A549 (cell line): ENCODE measurements around the gene UFC1. TPM values are rescaled to one million over a fixed set of nuclear protein-coding genes. Genes with fewer than 3 reads are reported as not detected.
A peak's percentile ranks its signal among the peaks of the same experiment; 100 is the strongest.

Experiments used
- ATAC-seq, 2 experiments: fragments of 200-7000 bp in 1 of 2; fragments of >200 bp in 1 of 2; cut with Nextera tagmentation in 1 of 2; cut with Tn5 transposase in 1 of 2; 3 replicates each; pipeline versions ENCODE4 v1.8.0 to v1.9.1; 2018 to 2020; ENCODE audit warnings: mild to moderate bottlenecking in 1 of 2, moderate library complexity in 1 of 2
- CTCF ChIA-PET: fragments of 300-600 bp; sonication (Branson Sonifier 250); formaldehyde crosslinking; extraction: SDS; loops from one replicate; lab custom pipeline; 2021; ENCODE audit warnings: antibody characterized with exemption, inconsistent platforms; lab: Yijun Ruan, JAX
- POLR2A ChIA-PET: fragments of 350-600 bp; formaldehyde crosslinking; extraction: SDS; loops from one replicate; lab custom pipeline; 2021; ENCODE audit warnings: antibody characterized with exemption, inconsistent platforms; lab: Yijun Ruan, JAX
- DNase-seq, 2 experiments: peaks; one replicate each; pipeline versions ENCODE4 v3.0.0 to v3.0.0-alpha.2; 2011 to 2016; ENCODE audit warnings: low read depth in 1 of 2, low spot score in 1 of 2
- FAIRE-seq: peaks from 2 replicates; lab custom pipeline; 2011; peaks lifted over from hg19 to GRCh38; lab: Jason Lieb, UNC
- H3K27ac ChIP-seq, 2 experiments: fragments of >200 bp; sonication (Bioruptor Twin); formaldehyde crosslinking; 3 replicates each; pipeline ENCODE4 v1.5.1; 2016 to 2017
- H3K4me1 ChIP-seq: fragments of >200 bp; sonication (Bioruptor Twin); formaldehyde crosslinking; 3 replicates; pipeline ENCODE4 v1.6.1; 2016
- H3K4me2 ChIP-seq: fragments of >200 bp; sonication (Bioruptor Twin); formaldehyde crosslinking; 3 replicates; pipeline ENCODE4 v1.6.1; 2016
- H3K4me3 ChIP-seq: fragments of >200 bp; sonication (Bioruptor Twin); formaldehyde crosslinking; 3 replicates; pipeline ENCODE4 v1.5.1; 2016
- H3K9me3 ChIP-seq: fragments of >200 bp; sonication (Bioruptor Twin); formaldehyde crosslinking; 3 replicates; pipeline ENCODE4 v1.6.1; 2016
- CEBPB ChIP-seq, 2 experiments: fragments of >200 bp in 1 of 2; sonication (Bioruptor Twin) in 1 of 2; formaldehyde crosslinking in 1 of 2; IDR thresholded peaks; 2 replicates each; pipeline ENCODE4 v1.6.1; 2012 to 2016
- CHD2 ChIP-seq: fragments of 150-350 bp; IDR thresholded peaks from 2 replicates; pipeline ENCODE4 v1.6.1; 2014; ENCODE audit warnings: low read length; ENCODE audit not compliant: partially characterized antibody
- EHF ChIP-seq: fragments of 250-450 bp; sonication (Bioruptor Pico); IDR thresholded peaks from 2 replicates; pipeline ENCODE4 v1.5.0; 2020; ENCODE audit warnings: mild to moderate bottlenecking
- EHMT2 ChIP-seq: fragments of 200-600 bp; sonication (generic); IDR thresholded peaks from 2 replicates; pipeline ENCODE4 v1.6.1; 2016; ENCODE audit warnings: antibody characterized with exemption, low read depth, mild to moderate bottlenecking, moderate library complexity
- ESRRA ChIP-seq: fragments of 150-350 bp; IDR thresholded peaks from 2 replicates; pipeline ENCODE4 v1.6.1; 2014; ENCODE audit warnings: mild to moderate bottlenecking, low read length, borderline replicate concordance
- FOSL2 ChIP-seq, 2 experiments: fragments of 450-650 bp in 1 of 2; fragments of >200 bp in 1 of 2; sonication (Bioruptor Twin) in 1 of 2; formaldehyde crosslinking; IDR thresholded peaks; 2 replicates each; pipeline versions ENCODE4 v1.5.0 to v1.6.1; 2016 to 2020; ENCODE audit warnings: mild to moderate bottlenecking in 1 of 2, moderate library complexity in 1 of 2
- GATA3 ChIP-seq: IDR thresholded peaks from 2 replicates; pipeline ENCODE4 v1.6.1; 2012; ENCODE audit warnings: borderline replicate concordance
- HDAC2 ChIP-seq: fragments of 200-600 bp; sonication (generic); IDR thresholded peaks from 2 replicates; pipeline ENCODE4 v1.6.1; 2016
- HEYL ChIP-seq: fragments of 250-450 bp; sonication (Bioruptor Pico); IDR thresholded peaks from 2 replicates; pipeline ENCODE4 v1.8.0; 2021; ENCODE audit warnings: mild to moderate bottlenecking, moderate library complexity
- HOXB13 ChIP-seq: fragments of 250-450 bp; sonication (Bioruptor Pico); IDR thresholded peaks from 2 replicates; pipeline ENCODE4 v1.5.0; 2020; ENCODE audit warnings: low read depth, mild to moderate bottlenecking, moderate library complexity
- JUNB ChIP-seq: fragments of >200 bp; sonication (Bioruptor Twin); formaldehyde crosslinking; IDR thresholded peaks from 2 replicates; pipeline ENCODE4 v1.6.1; 2016
- KDM1A ChIP-seq: fragments of 200-600 bp; sonication (generic); IDR thresholded peaks from 2 replicates; pipeline ENCODE4 v1.6.1; 2016; ENCODE audit warnings: low read depth, mild to moderate bottlenecking
- KDM5A ChIP-seq: fragments of 200-600 bp; sonication (generic); IDR thresholded peaks from 2 replicates; pipeline ENCODE4 v1.6.1; 2016; ENCODE audit warnings: antibody characterized with exemption, mild to moderate bottlenecking
- MAFK ChIP-seq: fragments of 450-650 bp; IDR thresholded peaks from 2 replicates; pipeline ENCODE4 v1.6.1; 2014; ENCODE audit not compliant: partially characterized antibody
- NPAS2 ChIP-seq: fragments of 250-450 bp; sonication (Bioruptor Pico); IDR thresholded peaks from 2 replicates; pipeline ENCODE4 v1.8.0; 2022; ENCODE audit warnings: mild to moderate bottlenecking, moderate library complexity, borderline replicate concordance
- PHF8 ChIP-seq: fragments of 200-600 bp; sonication (generic); IDR thresholded peaks from 2 replicates; pipeline ENCODE4 v1.6.1; 2016; ENCODE audit warnings: low read depth, mild to moderate bottlenecking, antibody characterized with exemption, moderate library complexity, borderline replicate concordance
- POLR2AphosphoS2 ChIP-seq: conservative IDR thresholded peaks from 2 replicates; pipeline ENCODE4 v1.6.1; 2012; ENCODE audit warnings: low read length, improper control_type of control experiment, inconsistent platforms
- RAD21 ChIP-seq, 2 experiments: fragments of >200 bp in 1 of 2; sonication (Bioruptor Twin) in 1 of 2; formaldehyde crosslinking in 1 of 2; IDR thresholded peaks in 1 of 2; conservative IDR thresholded peaks in 1 of 2; 2 replicates in 1 of 2; 3 replicates in 1 of 2; pipeline ENCODE4 v1.6.1; 2012 to 2018; ENCODE audit warnings: inconsistent platforms in 1 of 2
- RFX5 ChIP-seq: fragments of 450-650 bp; IDR thresholded peaks from 2 replicates; pipeline ENCODE4 v1.7.1; 2014; ENCODE audit warnings: antibody characterized with exemption, mild to moderate bottlenecking, moderate library complexity
- RNF2 ChIP-seq: fragments of 200-600 bp; sonication (generic); IDR thresholded peaks from 2 replicates; pipeline ENCODE4 v1.6.1; 2016; ENCODE audit warnings: low read depth, mild to moderate bottlenecking, antibody characterized with exemption, moderate library complexity, borderline replicate concordance
- SREBF2 ChIP-seq: fragments of 450-650 bp; IDR thresholded peaks from 2 replicates; pipeline ENCODE4 v1.6.1; 2014; ENCODE audit warnings: mild to moderate bottlenecking, moderate library complexity
- ZC3H11A ChIP-seq: fragments of 450-650 bp; IDR thresholded peaks from 2 replicates; pipeline ENCODE4 v1.6.1; 2014; ENCODE audit warnings: antibody characterized with exemption, mild to moderate bottlenecking
- ZSCAN20 ChIP-seq: fragments of 250-450 bp; sonication (Bioruptor Pico); IDR thresholded peaks from 2 replicates; pipeline ENCODE4 v1.8.0; 2022; ENCODE audit warnings: mild to moderate bottlenecking, moderate library complexity
- WGBS: methylation state at CpG from one replicate; pipeline ENCODE4 v1.1.6; 2017; ENCODE audit errors: missing lambda C conversion rate; 5-methylcytosine and 5-hydroxymethylcytosine counted together
- polyA plus RNA-seq, 4 experiments: library from polyadenylated mRNA; depleted of rRNA in 3 of 4; stranded (reverse); fragments of >200 nt; fragmentation: RNase III in 1 of 4; extraction: RNeasy Plus Mini Kit Qiagen cat#74134 plus additional on column Dnase treatment in 1 of 4; gene quantifications; 2 replicates in 3 of 4; 3 replicates in 1 of 4; pipeline ENCODE4 v1.2.3, GENCODE V29; 2011 to 2017
- TF ChIP-seq, protein P1 (sequence below): fragments of >200 bp; sonication (Bioruptor Twin); formaldehyde crosslinking; IDR thresholded peaks from 2 replicates; pipeline ENCODE4 v1.6.1; 2016
- TF ChIP-seq, protein P2 (sequence below): IDR thresholded peaks from 2 replicates; pipeline ENCODE4 v1.6.1; 2012
- TF ChIP-seq, protein P3 (sequence below): fragments of 250-450 bp; sonication (Bioruptor Pico); IDR thresholded peaks from 2 replicates; pipeline ENCODE4 v1.5.0; 2020; ENCODE audit warnings: low read depth, mild to moderate bottlenecking, moderate library complexity
- TF ChIP-seq, protein P4 (sequence below): fragments of 200-600 bp; sonication (generic); IDR thresholded peaks from 2 replicates; pipeline ENCODE4 v1.6.1; 2016; ENCODE audit warnings: antibody characterized with exemption, mild to moderate bottlenecking, moderate library complexity
- TF ChIP-seq, protein P5 (sequence below): fragments of 150-350 bp; IDR thresholded peaks from 2 replicates; pipeline ENCODE4 v1.6.1; 2014; ENCODE audit warnings: low read depth, mild to moderate bottlenecking, low read length

UFC1 gene
- polyA plus RNA-seq, 2 of the 4 experiments (the other 2 are of a cell fraction): 115 to 153 TPM

DNA sequence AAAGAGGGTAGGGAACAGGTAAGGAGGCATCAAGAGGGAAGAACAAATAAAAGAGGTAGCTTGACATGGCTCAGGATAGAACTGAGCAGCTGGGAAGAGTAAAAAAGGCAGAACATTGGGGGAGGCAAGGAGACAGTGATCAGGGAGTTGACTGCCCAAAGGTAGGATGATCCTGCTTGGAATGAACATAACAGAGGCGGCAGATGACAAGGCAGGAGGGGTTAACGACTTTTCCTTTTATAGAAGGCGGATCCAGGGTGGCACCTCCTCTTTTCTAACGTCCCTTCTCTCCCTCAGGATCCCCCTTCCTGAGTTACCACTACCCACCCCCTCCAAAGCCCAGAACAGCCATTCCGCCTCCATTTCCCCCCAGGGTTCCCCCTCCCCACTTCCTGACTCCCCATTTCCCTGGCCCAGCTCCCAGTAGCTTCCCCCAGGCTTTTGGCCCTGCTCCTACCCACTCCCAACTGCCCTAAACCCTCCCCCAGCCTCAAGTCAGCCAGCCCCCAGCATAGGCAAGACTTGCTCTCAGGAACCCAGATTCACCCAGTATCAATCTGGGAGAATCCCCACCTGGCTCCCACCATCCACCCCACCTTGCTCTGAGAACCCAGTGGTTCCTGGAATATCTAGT, 45.8 kb downstream of the UFC1 start:
- H3K4me2 ChIP-seq: no peak overlapping the region
- H3K27ac ChIP-seq: no peak overlapping the region
- H3K4me3 ChIP-seq: no peak overlapping the region
- peaks cover 29% of the 10 kb centered on the region for H3K4me1 ChIP-seq
- POLR2A ChIA-PET: no interaction called here
- CTCF ChIA-PET: interaction anchor here (0.6 to 18.8 kb wide), 3 partner anchors 19 to 1929 kb away, joined by 4 to 200 read pairs (median 4); no protein-coding TSS in a partner anchor
- FAIRE-seq: no peak
- WGBS: 71% methylated on average over 4 of the region's 5 CpGs
- TF ChIP-seq HOXB13 (CRISPR knock-in tag): no peak
- TF ChIP-seq, protein P1, sequence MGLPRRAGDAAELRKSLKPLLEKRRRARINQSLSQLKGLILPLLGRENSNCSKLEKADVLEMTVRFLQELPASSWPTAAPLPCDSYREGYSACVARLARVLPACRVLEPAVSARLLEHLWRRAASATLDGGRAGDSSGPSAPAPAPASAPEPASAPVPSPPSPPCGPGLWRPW: no peak
- no peak for TF ChIP-seq NPAS2 (CRISPR knock-in tag)
- TF ChIP-seq, protein P2, sequence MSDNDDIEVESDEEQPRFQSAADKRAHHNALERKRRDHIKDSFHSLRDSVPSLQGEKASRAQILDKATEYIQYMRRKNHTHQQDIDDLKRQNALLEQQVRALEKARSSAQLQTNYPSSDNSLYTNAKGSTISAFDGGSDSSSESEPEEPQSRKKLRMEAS: no peak
- TF ChIP-seq, protein P3, sequence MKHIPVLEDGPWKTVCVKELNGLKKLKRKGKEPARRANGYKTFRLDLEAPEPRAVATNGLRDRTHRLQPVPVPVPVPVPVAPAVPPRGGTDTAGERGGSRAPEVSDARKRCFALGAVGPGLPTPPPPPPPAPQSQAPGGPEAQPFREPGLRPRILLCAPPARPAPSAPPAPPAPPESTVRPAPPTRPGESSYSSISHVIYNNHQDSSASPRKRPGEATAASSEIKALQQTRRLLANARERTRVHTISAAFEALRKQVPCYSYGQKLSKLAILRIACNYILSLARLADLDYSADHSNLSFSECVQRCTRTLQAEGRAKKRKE (CRISPR knock-in tag): no peak
- no peak for TF ChIP-seq MAFK
- no peak for TF ChIP-seq EHF
- TF ChIP-seq ZC3H11A: no peak
- no peak for TF ChIP-seq SREBF2
- no peak for TF ChIP-seq KDM1A
- TF ChIP-seq HEYL (CRISPR knock-in tag): no peak
- no peak for TF ChIP-seq JUNB
- no peak for TF ChIP-seq EHMT2
- no peak for TF ChIP-seq FOSL2 (IDR thresholded peaks at IDR 0.05)
- no peak for TF ChIP-seq FOSL2 (CRISPR knock-in tag; IDR thresholded peaks at IDR 0.05)
- TF ChIP-seq ESRRA: no peak
- TF ChIP-seq RNF2: no peak
- ATAC-seq: no peak
- DNase-seq: no peak
- H3K9me3 ChIP-seq: no peaks in the 10 kb centered on the region

DNA sequence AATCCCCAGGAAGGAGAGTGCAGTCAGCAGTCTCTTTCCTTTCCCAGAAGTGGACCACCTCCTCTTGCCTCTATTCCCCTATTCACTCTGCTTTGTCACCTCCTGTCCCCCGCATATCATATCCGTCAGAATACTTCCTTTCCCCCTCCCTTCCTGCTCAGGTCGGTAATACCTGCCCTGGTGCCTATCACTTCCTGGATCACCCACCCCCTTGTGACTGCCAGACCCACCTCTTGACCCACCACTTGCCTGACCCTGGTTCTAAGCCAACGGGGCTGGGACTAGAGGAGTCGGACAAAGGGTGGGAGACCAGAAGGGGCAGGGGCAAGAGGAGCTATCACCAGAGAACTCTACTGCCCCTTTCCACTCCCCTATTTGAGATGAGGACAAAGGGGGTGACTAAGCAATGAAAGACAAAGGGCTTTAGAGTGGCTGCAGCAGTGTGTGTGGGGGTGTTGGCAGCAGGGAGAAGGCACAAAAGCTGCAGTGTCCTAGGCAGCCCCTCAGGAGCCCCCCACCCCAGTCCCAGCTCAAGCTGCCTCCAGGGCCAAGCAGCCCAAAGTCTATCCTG, 46.7 kb downstream of the UFC1 start:
- POLR2A ChIA-PET: no interaction called here
- WGBS: 88% methylated on average over 5 of the region's 5 CpGs
- ATAC-seq: no peak
- H3K4me2 ChIP-seq: no peak overlapping the region
- H3K4me1 ChIP-seq: peaks cover 29% of the 10 kb centered on the region
- TF ChIP-seq NPAS2 (CRISPR knock-in tag): no peak
- TF ChIP-seq POLR2AphosphoS2: no peak
- TF ChIP-seq, protein P4, sequence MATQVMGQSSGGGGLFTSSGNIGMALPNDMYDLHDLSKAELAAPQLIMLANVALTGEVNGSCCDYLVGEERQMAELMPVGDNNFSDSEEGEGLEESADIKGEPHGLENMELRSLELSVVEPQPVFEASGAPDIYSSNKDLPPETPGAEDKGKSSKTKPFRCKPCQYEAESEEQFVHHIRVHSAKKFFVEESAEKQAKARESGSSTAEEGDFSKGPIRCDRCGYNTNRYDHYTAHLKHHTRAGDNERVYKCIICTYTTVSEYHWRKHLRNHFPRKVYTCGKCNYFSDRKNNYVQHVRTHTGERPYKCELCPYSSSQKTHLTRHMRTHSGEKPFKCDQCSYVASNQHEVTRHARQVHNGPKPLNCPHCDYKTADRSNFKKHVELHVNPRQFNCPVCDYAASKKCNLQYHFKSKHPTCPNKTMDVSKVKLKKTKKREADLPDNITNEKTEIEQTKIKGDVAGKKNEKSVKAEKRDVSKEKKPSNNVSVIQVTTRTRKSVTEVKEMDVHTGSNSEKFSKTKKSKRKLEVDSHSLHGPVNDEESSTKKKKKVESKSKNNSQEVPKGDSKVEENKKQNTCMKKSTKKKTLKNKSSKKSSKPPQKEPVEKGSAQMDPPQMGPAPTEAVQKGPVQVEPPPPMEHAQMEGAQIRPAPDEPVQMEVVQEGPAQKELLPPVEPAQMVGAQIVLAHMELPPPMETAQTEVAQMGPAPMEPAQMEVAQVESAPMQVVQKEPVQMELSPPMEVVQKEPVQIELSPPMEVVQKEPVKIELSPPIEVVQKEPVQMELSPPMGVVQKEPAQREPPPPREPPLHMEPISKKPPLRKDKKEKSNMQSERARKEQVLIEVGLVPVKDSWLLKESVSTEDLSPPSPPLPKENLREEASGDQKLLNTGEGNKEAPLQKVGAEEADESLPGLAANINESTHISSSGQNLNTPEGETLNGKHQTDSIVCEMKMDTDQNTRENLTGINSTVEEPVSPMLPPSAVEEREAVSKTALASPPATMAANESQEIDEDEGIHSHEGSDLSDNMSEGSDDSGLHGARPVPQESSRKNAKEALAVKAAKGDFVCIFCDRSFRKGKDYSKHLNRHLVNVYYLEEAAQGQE: no peak
- no peak for TF ChIP-seq JUNB
- TF ChIP-seq, protein P5, sequence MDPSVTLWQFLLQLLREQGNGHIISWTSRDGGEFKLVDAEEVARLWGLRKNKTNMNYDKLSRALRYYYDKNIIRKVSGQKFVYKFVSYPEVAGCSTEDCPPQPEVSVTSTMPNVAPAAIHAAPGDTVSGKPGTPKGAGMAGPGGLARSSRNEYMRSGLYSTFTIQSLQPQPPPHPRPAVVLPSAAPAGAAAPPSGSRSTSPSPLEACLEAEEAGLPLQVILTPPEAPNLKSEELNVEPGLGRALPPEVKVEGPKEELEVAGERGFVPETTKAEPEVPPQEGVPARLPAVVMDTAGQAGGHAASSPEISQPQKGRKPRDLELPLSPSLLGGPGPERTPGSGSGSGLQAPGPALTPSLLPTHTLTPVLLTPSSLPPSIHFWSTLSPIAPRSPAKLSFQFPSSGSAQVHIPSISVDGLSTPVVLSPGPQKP: no peak
- no peak for TF ChIP-seq HOXB13 (CRISPR knock-in tag)
- no peak for TF ChIP-seq CHD2
- TF ChIP-seq CEBPB (IDR thresholded peaks at IDR 0.05): no peak
- TF ChIP-seq RFX5: no peak
- no peak for TF ChIP-seq HDAC2
- TF ChIP-seq RAD21 (conservative IDR thresholded peaks at IDR 0.05 in 1 of 2, IDR thresholded peaks at IDR 0.05 in 1 of 2): no peak
- TF ChIP-seq KDM5A: no peak
- no peak for TF ChIP-seq MAFK
- TF ChIP-seq FOSL2 (IDR thresholded peaks at IDR 0.05): no peak
- no peak for TF ChIP-seq FOSL2 (CRISPR knock-in tag; IDR thresholded peaks at IDR 0.05)
- TF ChIP-seq EHMT2: no peak
- TF ChIP-seq, protein P3 (CRISPR knock-in tag): no peak
- no peak for TF ChIP-seq GATA3
- TF ChIP-seq ZSCAN20: no peak
- no peak for TF ChIP-seq PHF8
- TF ChIP-seq, all 56 proteins: peak for 0
- Histone ChIP-seq H3K27ac (peak overlapping the region in 1 of 2 experiments; percentile 93; a peak in 3 of 6 replicates), H3K4me3 (no peak overlapping the region), H3K9me3 (no peaks in the 10 kb centered on the region)
- FAIRE-seq (no peak), DNase-seq (no peak)
- CTCF ChIA-PET: interaction anchor here (1.1 to 18.8 kb wide), 5 partner anchors 9 to 183 kb away, joined by 3 to 319 read pairs (median 93); partner anchors contain the start of genes APOA2, FCER1G, PPOX and TOMM40L
